Fibroblast of the aortic adventitia (primary cell): ENCODE measurements around the gene HDAC11. TPM values are rescaled to one million over a fixed set of nuclear protein-coding genes. Genes with fewer than 3 reads are reported as not detected.
A peak's percentile ranks its signal among the peaks of the same experiment; 100 is the strongest.
"Not testable (repeated sequence)": the region's sequence is repeated elsewhere in the genome, so short reads cannot be mapped to it uniquely, and the experiment has no call there.

ENCODE experiments used
- DNase-seq: peaks from one replicate; pipeline ENCODE4 v3.0.0-alpha.2; 2010; ENCODE audit warnings: low read depth
- H3K4me3 ChIP-seq: 2 replicates; pipeline ENCODE4 v1.5.1; 2011; ENCODE audit warnings: low read depth, mild to moderate bottlenecking, control low read depth, low read length, moderate library complexity
- CTCF ChIP-seq: IDR thresholded peaks from 2 replicates; pipeline ENCODE4 v1.5.1; 2011; ENCODE audit warnings: mild to moderate bottlenecking, low read length, control low read depth, inconsistent platforms; ENCODE audit not compliant: insufficient read depth
- total RNA-seq: library from RNA; depleted of rRNA; stranded (reverse); fragments of >200 nt; gene quantifications from 2 replicates; pipeline ENCODE4 v1.2.3, GENCODE V29; 2012; ENCODE audit warnings: low replicate concordance

Gene HDAC11
- total RNA-seq, 1 donor: 5.2 TPM

GRCh38 chr3:13480340-13481318 is 523 bp downstream of the HDAC11 start:
- TF ChIP-seq CTCF: no peak
- peak; percentile 13 for DNase-seq
- peak overlapping the region; percentile 68 for H3K4me3 ChIP-seq

- no peak overlapping the region for H3K4me3 ChIP-seq
- no peak for DNase-seq
- TF ChIP-seq CTCF: no peak
Observed at GRCh38 chr3:13482106-13482690, 2.1 kb downstream of the HDAC11 start.

DNA sequence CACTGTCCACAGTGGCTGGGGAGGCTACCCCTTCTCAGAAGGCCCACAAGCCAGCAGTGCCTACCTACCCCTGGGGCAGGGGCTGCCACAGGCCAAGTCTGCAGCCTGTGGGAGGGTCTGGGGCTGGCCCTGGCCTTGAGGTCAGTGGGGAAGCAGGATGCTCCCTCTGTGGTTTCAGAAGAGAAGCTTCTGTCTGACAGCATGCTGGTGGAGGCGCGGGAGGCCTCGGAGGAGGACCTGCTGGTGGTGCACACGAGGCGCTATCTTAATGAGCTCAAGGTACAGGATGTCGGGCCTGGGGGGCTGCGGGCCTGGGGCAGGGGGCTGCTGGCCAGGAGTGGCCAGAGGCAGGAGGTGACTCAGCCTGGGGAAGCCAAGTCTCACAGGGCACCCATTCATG is 3.2 kb downstream of the HDAC11 start:
- no peak for DNase-seq
- no peak overlapping the region for H3K4me3 ChIP-seq
- TF ChIP-seq CTCF: no peak

DNA sequence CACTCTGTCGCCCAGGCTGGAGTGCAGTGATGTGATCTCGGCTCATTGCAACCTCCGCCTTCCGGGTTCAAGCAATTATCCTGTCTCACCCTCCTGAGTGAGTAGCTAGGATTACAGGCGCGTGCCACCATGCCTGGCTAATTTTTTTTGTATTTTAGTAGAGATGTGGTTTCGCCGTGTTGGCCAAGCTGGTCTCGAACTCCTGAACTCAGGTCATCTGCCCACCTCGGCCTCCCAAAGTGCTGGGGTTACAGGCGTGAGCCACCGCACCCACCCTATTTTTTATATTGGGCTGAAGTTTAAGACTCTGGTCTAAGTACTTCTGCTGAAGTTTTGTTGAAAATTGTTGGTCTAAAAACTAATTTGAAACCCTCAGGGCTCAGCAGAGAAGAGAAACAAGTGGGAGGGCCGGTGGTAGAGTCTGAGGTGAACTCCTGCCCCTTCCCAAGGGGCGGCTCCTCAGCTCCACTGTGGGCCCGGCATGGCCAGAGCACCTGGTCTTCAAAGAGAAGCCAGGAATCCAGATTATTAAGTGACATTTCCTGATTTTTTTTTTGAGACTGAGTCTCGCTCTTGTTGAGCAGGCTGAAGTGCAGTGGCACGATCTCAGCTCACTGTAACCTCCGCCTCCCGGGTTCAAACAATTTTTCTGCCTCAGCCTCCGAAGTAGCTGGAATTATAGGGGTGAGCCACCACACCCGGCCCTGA is 4.0 kb downstream of the HDAC11 start:
- no peak for TF ChIP-seq CTCF
- H3K4me3 ChIP-seq: no peak overlapping the region
- no peak for DNase-seq

- no peak for TF ChIP-seq CTCF
- H3K4me3 ChIP-seq: no peak overlapping the region
- peak; percentile 61 for DNase-seq
Observed at GRCh38 chr3:13484851-13485590, 4.9 kb downstream of the HDAC11 start.

- H3K4me3 ChIP-seq: not testable (repeated sequence)
- peak; percentile 22 for DNase-seq
Observed at GRCh38 chr3:13485630-13486562, 5.8 kb downstream of the HDAC11 start.
